H1 (cell line): ENCODE data around the gene ZBTB16. TPM values are rescaled to one million over a fixed set of nuclear protein-coding genes. Genes with fewer than 3 reads are reported as not detected.

Experiments
- CEBPB ChIP-seq: IDR thresholded peaks from 2 replicates; pipeline ENCODE4 v1.6.1; 2012; ENCODE audit warnings: low read depth, low read length
- CHD2 ChIP-seq: IDR thresholded peaks from 2 replicates; pipeline ENCODE4 v1.6.1; 2012; ENCODE audit warnings: low read length, improper control_type of control experiment
- polyA plus RNA-seq, 7 experiments: library from polyadenylated mRNA; depleted of rRNA in 3 of 7; stranded (reverse) in 5 of 7; unstranded in 2 of 7; fragments of >200 nt in 5 of 7; fragments of 200-250 nt in 2 of 7; gene quantifications; 1 replicate in 5 of 7; 2 replicates in 1 of 7; 4 replicates in 1 of 7; pipeline versions ENCODE4 v1.2.1 to v1.2.3, GENCODE V29; 2011 to 2013; ENCODE audit warnings: missing spikeins in 2 of 7, mixed read lengths in 2 of 7
- total RNA-seq: library from RNA; stranded (reverse); fragmentation: NEBNext Ultra II Directional; extraction: Animal tissue kit (Norgen Biotek cat#: 25700); gene quantifications from 2 replicates; pipeline ENCODE4 v1.2.1, GENCODE V29; 2021

The ZBTB16 gene
- total and polyA plus RNA-seq, 2 of the 8 experiments (the other 6 are each of a cell fraction or from before 2014, with no cell fraction given) = 0.12 to 0.61 TPM

DNA sequence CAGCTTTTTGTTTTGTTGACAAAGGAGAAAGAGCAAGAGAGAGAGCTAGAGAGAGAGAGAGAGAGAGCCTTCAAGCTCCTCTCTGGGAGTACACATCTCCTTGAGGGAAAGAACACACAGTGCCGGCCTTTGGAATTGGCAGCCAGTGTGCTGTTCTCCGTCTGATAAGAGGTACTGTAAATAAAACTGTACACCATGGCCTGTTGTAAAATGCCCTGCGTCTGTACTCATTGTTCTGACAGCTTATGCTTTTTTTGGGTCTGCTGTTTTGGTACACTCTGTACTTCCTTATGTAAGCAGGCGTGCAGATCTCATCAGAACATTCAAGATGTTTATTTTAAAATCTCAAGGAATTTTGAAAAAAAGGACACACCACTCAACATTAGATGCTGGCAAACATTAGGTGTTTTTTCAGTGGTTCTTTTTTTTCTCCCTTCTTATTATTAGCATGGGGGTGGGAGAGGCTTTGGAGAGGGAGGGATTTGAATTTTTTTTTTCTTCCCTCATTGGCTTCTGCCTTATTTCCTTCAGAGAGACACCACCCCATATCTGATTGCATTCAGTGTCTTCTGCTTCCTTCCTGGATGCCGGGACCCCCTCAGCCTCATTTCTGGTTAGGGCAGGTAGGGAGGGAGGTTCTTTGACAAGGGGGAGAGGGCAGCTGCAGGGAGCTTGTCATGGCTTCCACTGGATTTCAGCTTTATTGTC lies 119.9 kb downstream of the ZBTB16 start (continued):
- TF ChIP-seq CEBPB (no peak), CHD2 (no peak)
- TF ChIP-seq, all 59 proteins: peak for 0
